Measurements from ENCODE around the gene ALPK1. TPM values are rescaled to one million over a fixed set of nuclear protein-coding genes. Genes with fewer than 3 reads are reported as not detected.
A peak's percentile ranks its signal among the peaks of the same experiment; 100 is the strongest.

Gene ALPK1
- total RNA-seq, 2 donors from 2014 or later, result 61.6 to 64.7 TPM

DNA sequence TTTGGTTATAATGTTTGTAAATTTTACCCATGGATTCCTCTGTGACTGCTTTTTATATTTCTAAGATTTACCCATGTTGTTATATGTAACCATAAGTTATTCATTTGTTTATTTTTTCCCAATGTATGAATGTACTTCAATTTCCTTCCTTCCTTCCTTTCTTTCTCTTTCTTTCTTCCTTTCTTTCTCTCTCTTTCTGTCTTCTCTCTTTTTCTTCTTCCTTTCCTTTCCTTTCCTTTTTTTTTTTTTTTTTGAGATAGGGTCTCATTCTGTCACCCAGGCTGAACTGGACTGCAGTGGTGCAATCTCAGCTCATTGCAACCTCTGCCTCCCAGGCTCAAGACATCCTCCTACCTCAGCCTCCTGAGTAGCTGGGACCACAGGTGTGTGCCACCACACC is 55.6 kb downstream of the ALPK1 start:
- Mint-ChIP-seq H3K4me3 (no peak overlapping the region), H3K9me3 (no peaks in the 10 kb centered on the region), H3K4me1 (ENCODE audit: low read depth) (no peaks in the 10 kb centered on the region), H3K27ac (no peak overlapping the region), H3K27me3 (ENCODE audit: low read depth) (no peaks in the 10 kb centered on the region), H3K36me3 (ENCODE audit: insufficient read depth in 2 of 2) (peaks cover 0 to 2% of the 10 kb centered on the region in 2 donors)
- no peak for DNase-seq
- ATAC-seq (replicated peaks in 1 of 2), result no peak

DNA sequence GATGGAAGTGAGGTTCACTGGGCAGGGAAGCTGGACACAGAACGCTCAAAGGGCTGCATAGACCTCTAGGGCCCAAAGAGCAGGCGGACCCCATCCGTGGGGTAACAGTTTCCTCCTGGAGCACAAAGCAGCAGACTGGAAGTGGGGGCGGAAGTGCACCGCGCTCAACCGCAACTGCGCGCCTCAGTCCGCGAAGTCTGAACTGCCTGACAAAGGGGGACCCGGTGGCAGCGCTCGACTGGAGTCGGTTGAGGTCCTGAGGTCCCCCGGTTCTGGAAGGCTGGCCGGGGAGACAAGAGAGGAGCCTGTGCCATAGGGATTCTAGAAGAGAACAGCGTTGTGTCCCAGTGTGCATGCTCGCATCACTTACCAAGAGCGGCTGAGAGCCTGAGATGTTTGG is 58.5 kb downstream of the ALPK1 start:
- Mint-ChIP-seq H3K4me1 (ENCODE audit: low read depth) (peaks cover under 1% of the 10 kb centered on the region), H3K36me3 (ENCODE audit: insufficient read depth in 2 of 2) (peaks cover 0 to 8% of the 10 kb centered on the region in 2 donors), H3K27me3 (ENCODE audit: low read depth) (no peaks in the 10 kb centered on the region), H3K27ac (no peak overlapping the region), H3K4me3 (no peak overlapping the region), H3K9me3 (peaks cover 0 to 1% of the 10 kb centered on the region in 2 donors)
- ATAC-seq (replicated peaks in 1 of 2) (no peak), DNase-seq (no peak)

DNA sequence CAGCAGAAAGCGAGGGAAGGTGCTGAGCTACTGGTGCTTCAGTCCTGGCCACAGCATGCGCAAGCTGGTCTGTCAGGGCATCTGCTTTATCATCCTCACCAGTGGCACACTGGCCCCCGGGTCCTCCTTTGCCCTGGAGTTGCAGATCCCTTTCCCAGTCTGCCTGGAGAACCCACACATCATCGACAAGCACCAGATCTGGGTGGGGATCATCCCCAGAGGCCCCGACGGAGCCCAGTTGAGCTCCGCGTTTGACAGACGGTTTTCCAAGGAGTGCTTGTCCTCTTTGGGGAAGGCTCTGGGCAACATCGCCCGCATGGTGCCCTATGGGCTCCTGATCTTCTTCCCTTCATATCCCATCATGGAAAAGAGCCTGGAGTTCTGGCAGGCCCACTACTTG is 60.3 kb downstream of the ALPK1 start:
- Mint-ChIP-seq H3K36me3 (ENCODE audit: insufficient read depth in 2 of 2) (peaks cover 7 to 17% of the 10 kb centered on the region in 2 donors), H3K9me3 (peaks cover 2 to 5% of the 10 kb centered on the region in 2 donors), H3K27me3 (ENCODE audit: low read depth) (no peaks in the 10 kb centered on the region), H3K4me3 (no peak overlapping the region), H3K27ac (no peak overlapping the region), H3K4me1 (ENCODE audit: low read depth) (peaks cover 4% of the 10 kb centered on the region)
- DNase-seq (no peak), ATAC-seq (replicated peaks in 1 of 2) (no peak)

DNA sequence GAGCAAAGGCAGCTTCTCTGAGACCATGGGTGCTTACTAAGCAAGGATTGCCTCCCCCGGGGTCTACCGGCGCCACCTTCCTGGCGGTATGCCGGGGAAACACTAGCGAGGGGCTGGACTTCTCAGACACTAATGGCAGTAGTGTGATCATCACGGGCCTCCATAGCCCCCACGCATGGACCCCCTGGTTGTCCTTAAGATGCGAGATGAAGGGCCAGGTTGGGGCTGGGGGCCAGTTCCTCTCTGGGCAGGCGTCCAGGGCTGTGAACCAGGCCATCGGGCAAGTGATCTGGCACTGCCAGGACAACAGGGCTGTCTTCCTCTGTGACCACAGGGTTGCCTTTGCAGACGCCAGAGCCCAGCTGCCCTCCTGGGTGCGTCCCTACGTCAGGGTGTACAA is 60.7 kb downstream of the ALPK1 start:
- peaks cover 2 to 5% of the 10 kb centered on the region in 2 donors for H3K9me3 Mint-ChIP-seq
- no peak overlapping the region for H3K4me3 Mint-ChIP-seq
- H3K27ac Mint-ChIP-seq, result no peak overlapping the region
- no peaks in the 10 kb centered on the region for H3K27me3 Mint-ChIP-seq (ENCODE audit: low read depth)
- peaks cover 4% of the 10 kb centered on the region for H3K4me1 Mint-ChIP-seq (ENCODE audit: low read depth)
- no peak for ATAC-seq (replicated peaks in 1 of 2)
- H3K36me3 Mint-ChIP-seq (ENCODE audit: insufficient read depth in 2 of 2), result peaks cover 9 to 19% of the 10 kb centered on the region in 2 donors
- no peak for DNase-seq

DNA sequence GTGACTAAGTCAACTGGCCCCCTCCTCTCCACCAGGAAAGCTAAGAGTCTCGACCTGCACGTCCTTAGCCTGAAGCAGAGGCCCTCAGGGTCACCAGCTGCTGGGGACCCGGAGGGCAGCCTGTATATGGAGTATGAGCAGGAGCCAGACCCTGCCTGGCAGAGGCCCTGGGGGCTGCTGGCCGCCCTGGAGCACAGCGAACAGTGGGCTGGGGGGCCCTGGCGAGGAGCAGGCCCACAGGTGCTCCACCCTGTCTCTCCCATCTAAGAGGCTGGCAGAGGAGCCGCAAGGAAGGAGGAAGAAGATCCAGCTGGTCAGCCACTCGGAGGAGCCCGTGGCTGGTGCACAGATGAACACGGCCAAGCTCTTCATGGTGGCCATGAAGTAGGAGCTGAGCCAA is 61.2 kb downstream of the ALPK1 start:
- Mint-ChIP-seq H3K4me1 (ENCODE audit: low read depth) (peaks cover 4% of the 10 kb centered on the region), H3K36me3 (ENCODE audit: insufficient read depth in 2 of 2) (peaks cover 9 to 21% of the 10 kb centered on the region in 2 donors), H3K4me3 (no peak overlapping the region), H3K27ac (no peak overlapping the region), H3K9me3 (peaks cover 5 to 7% of the 10 kb centered on the region in 2 donors), H3K27me3 (ENCODE audit: low read depth) (no peaks in the 10 kb centered on the region)
- DNase-seq (no peak), ATAC-seq (replicated peaks in 1 of 2) (no peak)

DNA sequence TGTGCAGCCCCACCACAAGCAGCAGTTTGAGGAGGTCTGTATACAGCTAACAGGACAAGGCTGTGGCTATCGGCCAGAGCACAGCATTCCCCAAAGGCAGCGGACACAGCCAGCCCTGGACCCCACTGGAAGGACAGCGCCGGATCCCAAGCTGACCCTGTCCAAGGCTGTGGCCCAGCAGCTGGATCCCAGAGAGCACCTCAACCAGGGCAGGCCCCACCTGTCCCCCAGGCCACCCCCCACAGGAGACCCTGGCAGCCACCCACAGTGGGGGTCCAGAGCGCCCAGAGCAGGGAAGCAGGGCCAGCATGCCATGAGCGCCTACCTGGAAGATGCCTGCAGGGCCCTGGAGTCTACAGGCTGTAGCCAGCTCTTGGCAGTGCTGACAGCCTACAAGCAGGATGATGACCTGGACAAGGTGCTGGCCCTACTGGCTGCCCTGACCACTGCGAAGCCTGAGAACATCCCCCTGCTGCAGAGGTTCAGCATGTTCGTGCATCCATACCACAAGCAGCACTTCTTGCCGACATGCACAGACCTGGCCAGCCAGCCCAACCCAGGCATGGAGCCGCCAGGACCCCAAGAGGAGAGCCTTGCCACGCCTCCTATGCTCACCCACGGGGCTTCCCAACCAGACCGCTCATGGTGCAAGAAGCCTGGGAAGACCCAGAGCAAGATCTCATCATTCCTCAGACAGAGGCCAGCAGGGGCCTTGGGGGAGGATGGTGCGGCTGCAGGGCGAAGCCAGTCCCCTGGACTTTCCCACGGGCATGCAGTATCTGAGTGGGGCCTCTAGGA is 62.0 kb downstream of the ALPK1 start:
- DNase-seq (no peak), ATAC-seq (replicated peaks in 1 of 2) (no peak)
- Mint-ChIP-seq H3K27me3 (ENCODE audit: low read depth) (no peaks in the 10 kb centered on the region), H3K9me3 (peaks cover 8% of the 10 kb centered on the region in 2 donors), H3K4me3 (no peak overlapping the region), H3K36me3 (ENCODE audit: insufficient read depth in 2 of 2) (peaks cover 9 to 21% of the 10 kb centered on the region in 2 donors), H3K27ac (no peak overlapping the region), H3K4me1 (ENCODE audit: low read depth) (peaks cover 4% of the 10 kb centered on the region)

DNA sequence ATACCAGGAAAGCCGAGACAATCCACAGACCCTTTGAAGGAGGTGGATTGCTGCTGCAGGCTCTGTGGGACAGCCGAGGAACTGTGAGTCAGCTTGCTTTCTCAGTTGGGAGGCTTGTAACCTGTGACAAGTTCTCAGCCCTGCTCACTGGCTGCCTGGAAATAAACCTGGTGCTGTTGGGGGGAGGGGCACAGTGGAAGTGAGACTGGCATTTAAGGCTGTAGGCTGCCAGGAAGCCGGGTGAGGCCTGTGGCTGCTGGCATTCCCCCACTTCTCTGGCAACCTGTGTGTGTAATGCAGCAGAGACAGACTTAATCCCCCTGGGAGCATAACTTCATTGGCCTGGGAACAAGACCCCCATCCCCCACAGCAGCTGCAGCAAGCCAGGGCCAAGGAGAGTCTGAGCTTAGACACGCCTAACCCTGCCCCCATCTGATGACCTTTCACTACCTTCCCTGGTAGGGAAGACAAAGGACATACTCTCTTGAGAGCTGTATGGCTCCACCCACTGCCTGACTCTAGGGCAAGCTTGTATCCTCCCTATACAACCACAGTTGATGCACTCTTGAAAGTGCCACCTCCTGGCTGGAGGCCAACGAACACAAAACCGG is 64.1 kb downstream of the ALPK1 start:
- DNase-seq (peak; percentile 8 to 13), ATAC-seq (replicated peaks in 1 of 2) (peak; percentile 31 to 57)
- no peaks in the 10 kb centered on the region for H3K27me3 Mint-ChIP-seq (ENCODE audit: low read depth)
- H3K36me3 Mint-ChIP-seq (ENCODE audit: insufficient read depth in 2 of 2), result peaks cover 12 to 24% of the 10 kb centered on the region in 2 donors
- H3K4me1 Mint-ChIP-seq (ENCODE audit: low read depth), result peaks cover 4% of the 10 kb centered on the region
- H3K27ac Mint-ChIP-seq, result no peak overlapping the region
- H3K4me3 Mint-ChIP-seq, result no peak overlapping the region
- peaks cover 19 to 20% of the 10 kb centered on the region in 2 donors for H3K9me3 Mint-ChIP-seq

DNA sequence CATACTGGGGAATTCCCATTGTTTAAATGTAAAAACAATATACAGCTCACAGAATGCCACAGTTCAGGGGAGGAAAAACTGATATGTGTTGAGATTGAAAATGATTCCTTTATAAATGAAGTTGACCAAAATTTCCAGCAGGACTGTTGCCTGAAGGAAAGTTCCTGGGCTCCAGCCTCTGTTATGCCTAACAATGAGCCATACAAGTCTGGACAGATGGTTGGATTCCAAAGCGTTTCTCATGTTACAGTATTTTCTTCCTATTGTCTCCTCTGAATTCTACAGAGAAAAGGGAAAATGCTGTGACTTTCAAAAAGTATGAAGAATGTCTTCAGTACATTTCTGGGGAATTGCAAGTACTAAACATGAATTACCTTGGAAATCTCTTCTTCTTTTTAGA is 73.3 kb downstream of the ALPK1 start:
- Mint-ChIP-seq H3K27ac (no peak overlapping the region), H3K27me3 (ENCODE audit: low read depth) (no peaks in the 10 kb centered on the region), H3K4me3 (no peak overlapping the region), H3K4me1 (ENCODE audit: low read depth) (peaks cover under 1% of the 10 kb centered on the region), H3K9me3 (peaks cover 2% of the 10 kb centered on the region in 2 donors), H3K36me3 (ENCODE audit: insufficient read depth in 2 of 2) (peaks cover under 1% of the 10 kb centered on the region in 2 donors)
- DNase-seq (no peak), ATAC-seq (replicated peaks in 1 of 2) (no peak)

DNA sequence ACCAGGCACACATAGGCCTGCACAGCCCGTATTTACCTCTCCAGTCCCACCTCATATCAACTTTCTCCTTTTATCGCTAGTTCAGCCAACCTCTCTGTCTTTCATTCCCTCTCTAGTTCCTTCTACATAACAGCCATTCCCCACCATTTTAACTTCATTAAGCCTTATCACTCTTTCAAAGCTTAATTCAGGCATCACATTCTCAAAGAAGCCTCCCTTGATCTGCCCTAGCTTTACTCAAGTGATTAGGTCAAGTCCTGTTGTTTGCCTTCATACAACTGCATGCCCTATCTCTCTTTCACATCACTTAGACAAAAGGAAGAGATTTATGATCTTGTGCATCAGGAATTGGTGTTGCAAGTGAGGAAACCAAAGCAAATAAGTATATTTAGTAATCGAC is 74.2 kb downstream of the ALPK1 start:
- H3K9me3 Mint-ChIP-seq, result no peaks in the 10 kb centered on the region
- H3K27ac Mint-ChIP-seq, result no peak overlapping the region

DNA sequence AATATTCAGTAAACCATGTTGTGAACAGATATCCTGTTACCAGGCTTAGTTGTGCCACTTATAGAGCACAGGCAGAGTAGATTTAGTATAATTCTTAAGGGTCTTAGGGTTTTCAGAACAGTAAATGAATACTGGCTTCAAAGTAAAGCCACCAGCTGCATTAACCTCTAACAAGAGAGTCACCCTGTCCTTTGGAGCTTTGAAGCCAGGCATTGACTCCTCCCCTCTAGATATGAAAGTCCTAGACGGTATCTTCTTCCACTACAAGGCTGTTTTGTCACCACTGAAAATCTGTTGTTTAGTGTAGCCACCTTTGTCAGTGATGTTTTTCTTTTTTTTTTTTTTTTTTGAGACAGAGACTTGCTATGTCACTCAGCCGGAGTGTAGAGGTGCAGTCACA is 77.7 kb downstream of the ALPK1 start:
- DNase-seq (no peak), ATAC-seq (replicated peaks in 1 of 2) (no peak)
- Mint-ChIP-seq H3K36me3 (ENCODE audit: insufficient read depth in 2 of 2) (peaks cover 0 to 8% of the 10 kb centered on the region in 2 donors), H3K27ac (no peak overlapping the region), H3K4me3 (no peak overlapping the region), H3K27me3 (ENCODE audit: low read depth) (no peaks in the 10 kb centered on the region), H3K9me3 (no peaks in the 10 kb centered on the region), H3K4me1 (ENCODE audit: low read depth) (peaks cover 5% of the 10 kb centered on the region)

More for the DNA sequence above, 74.2 kb downstream of the ALPK1 start:
- DNase-seq (no peak), ATAC-seq (replicated peaks in 1 of 2) (no peak)
- H3K27me3 Mint-ChIP-seq (ENCODE audit: low read depth), result no peaks in the 10 kb centered on the region
- peaks cover 0 to 4% of the 10 kb centered on the region in 2 donors for H3K36me3 Mint-ChIP-seq (ENCODE audit: insufficient read depth in 2 of 2)
- peaks cover 5% of the 10 kb centered on the region for H3K4me1 Mint-ChIP-seq (ENCODE audit: low read depth)
- H3K4me3 Mint-ChIP-seq, result no peak overlapping the region

DNA sequence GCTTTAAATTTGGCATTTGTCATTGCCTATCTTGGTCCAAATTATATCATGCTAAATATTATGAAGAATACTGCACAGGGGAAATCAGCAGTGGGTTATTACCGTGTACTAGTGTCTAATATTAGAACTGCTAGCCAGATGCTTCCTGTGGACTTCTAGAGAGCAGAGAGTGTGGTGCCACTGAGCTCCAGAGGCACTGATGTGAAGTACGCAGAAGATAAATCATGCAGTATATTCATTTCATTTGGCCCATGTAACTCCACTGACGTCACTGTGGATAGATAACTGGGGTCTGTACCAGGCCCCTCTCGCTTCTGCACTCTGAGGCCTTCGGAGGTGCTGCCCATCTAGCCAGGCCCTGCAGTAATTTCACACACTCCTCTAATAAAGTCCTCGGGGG is 80.0 kb downstream of the ALPK1 start:
- H3K36me3 Mint-ChIP-seq (ENCODE audit: insufficient read depth in 2 of 2), result peaks cover 0 to 10% of the 10 kb centered on the region in 2 donors
- H3K27me3 Mint-ChIP-seq (ENCODE audit: low read depth), result no peaks in the 10 kb centered on the region
- no peak overlapping the region for H3K4me3 Mint-ChIP-seq
- no peak overlapping the region for H3K27ac Mint-ChIP-seq
- no peak for DNase-seq
- peaks cover 5% of the 10 kb centered on the region for H3K4me1 Mint-ChIP-seq (ENCODE audit: low read depth)
- no peaks in the 10 kb centered on the region for H3K9me3 Mint-ChIP-seq
- ATAC-seq (replicated peaks in 1 of 2), result no peak

DNA sequence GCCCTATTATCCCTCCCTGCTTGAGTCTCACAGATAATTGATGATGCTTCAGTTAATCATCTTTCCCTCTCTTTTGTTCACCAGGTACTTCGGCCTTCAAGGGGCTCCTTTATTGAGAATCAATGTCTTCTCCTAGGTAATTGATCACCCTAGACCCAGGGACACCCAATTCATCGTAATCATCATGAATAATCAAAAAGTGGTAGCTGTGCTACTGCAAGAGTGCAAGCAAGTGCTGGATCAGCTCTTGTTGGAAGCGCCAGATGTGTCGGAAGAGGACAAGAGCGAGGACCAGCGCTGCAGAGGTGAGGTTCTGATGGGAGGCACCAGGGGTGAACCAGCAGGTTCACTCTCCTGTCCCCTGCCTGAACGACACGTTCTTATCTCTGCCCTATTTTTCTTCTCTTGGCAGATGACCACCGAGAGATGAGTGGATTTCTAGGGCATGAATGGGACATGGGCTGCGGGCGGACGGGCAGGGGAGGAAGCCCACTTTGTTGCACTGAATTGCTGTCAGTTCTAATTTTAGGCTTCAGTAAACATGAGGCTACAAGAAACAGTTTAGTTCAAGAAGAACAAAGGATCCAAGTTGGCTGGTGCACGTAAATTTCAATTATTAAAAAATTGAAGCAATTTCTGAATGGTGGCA is 80.5 kb downstream of the ALPK1 start:
- no peak for ATAC-seq (replicated peaks in 1 of 2)
- Mint-ChIP-seq H3K27me3 (ENCODE audit: low read depth) (no peaks in the 10 kb centered on the region), H3K9me3 (no peaks in the 10 kb centered on the region), H3K27ac (no peak overlapping the region), H3K36me3 (ENCODE audit: insufficient read depth in 2 of 2) (peaks cover 0 to 10% of the 10 kb centered on the region in 2 donors), H3K4me1 (ENCODE audit: low read depth) (peaks cover 5% of the 10 kb centered on the region), H3K4me3 (no peak overlapping the region)
- no peak for DNase-seq

DNA sequence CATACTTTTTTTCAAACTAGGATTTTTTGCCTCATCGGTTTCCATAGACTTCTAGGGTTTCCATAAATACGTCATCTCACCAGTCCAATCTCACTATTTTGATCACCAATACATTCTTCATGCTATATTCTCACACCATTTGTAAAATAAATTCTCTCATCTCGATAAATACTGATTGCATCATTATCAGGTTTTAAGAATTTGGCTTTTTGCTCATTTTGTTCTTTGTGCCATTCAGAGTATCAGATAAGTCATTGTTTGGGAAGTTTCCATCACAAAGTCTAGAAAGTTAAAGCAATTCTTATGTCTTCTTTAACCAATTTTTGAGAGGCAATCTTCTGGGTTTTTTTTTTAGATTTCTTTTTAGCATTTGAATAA is 81.1 kb downstream of the ALPK1 start:
- Mint-ChIP-seq H3K4me1 (ENCODE audit: low read depth) (peaks cover 5% of the 10 kb centered on the region), H3K27me3 (ENCODE audit: low read depth) (no peaks in the 10 kb centered on the region), H3K27ac (peak overlapping the region; percentile 62), H3K4me3 (no peak overlapping the region), H3K9me3 (no peaks in the 10 kb centered on the region), H3K36me3 (ENCODE audit: insufficient read depth in 2 of 2) (peaks cover 0 to 10% of the 10 kb centered on the region in 2 donors)
- ATAC-seq (replicated peaks in 1 of 2) (no peak), DNase-seq (no peak)

Data from activated T-cell treated with anti-CD3 and anti-CD28 coated beads, Interleukin-2, amount 50 U/mL, for 72 hours (primary cell).